ENCODE results near the gene C10orf90.

Gene C10orf90

DNA sequence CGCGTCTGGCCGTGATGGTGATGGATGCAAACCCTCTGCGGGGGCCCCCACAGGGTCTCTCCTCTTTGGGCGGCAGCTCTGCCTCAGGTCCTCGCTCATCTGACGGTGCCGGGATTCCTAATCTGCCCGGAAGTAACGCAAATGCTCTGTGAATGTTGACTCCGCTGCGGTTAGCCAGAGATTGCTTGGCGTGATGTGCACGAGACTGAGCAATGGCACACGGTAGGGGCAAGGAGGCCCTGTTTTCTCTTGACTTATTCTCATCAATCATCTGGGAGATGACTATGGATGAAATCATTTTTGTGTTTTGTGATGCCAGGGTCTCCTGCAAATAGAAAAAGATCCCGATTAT lies 165.8 kb downstream of the C10orf90 start:
- no peak for DNase-seq

DNA sequence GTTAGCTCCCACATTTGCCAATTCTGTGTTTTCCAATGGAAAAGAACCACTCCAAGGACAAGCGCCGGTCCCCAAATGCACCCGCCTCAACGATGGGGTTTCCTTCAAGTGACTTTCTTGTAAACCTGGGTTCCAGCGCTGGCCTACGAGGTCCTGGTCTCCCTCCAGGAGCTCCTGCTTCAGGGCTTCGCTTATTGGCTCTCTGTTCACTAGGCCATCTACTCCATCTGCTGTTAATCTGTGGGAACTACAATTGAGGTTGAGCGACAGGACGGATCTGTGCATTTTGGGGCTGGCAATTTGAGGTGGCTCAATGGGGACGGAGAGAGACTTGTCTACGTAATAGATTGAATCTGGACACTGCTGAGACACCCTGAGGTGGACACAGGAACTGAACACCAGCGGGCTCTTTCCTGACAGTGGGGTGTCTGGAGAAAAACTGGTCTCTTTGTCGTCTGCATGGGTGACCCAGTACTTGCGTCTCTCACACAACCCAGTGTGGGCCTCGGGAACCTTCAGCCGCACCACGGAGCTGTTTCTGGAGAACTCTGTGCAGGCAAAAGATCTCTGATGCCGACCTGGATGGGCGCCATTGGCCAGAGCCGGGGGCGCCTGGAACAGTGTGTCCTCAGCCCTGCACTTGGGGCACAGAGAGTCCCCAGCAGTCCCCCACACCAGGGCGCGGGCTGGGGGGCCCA lies 166.3 kb downstream of the C10orf90 start:
- DNase-seq, result peak in 19 of 56 donors; percentile 6 to 38 (median 18)

DNA sequence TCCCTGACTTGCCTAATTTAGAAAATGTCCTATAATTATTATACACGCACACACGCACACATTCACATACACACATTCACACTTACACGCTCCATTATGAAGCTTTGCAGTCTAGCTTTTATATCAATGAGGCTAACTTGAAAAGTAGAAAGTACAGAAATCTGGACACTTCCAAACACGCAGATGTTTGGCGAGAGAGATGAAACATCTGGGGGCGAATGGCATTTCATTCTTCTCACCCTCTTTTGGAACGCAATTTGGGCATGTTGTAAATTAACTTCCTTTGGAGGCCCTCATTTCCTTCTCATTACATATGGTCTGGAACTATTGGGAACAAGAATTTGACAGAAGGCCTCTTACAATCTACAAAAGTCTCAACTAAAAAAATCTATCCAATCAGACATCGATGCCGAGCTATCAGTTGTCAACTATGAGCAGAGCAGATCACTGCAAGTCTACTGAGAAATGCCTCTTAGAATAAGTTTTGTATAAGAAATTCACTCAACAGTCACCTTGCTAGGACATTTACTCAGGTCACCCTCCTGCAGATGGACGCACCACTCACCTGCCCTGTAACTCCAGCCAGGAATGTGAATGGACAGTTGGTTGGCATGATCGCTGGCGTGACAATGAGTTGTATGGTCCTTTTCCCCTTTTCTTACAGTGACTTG lies 167.0 kb downstream of the C10orf90 start:
- DNase-seq, result no peak

DNA sequence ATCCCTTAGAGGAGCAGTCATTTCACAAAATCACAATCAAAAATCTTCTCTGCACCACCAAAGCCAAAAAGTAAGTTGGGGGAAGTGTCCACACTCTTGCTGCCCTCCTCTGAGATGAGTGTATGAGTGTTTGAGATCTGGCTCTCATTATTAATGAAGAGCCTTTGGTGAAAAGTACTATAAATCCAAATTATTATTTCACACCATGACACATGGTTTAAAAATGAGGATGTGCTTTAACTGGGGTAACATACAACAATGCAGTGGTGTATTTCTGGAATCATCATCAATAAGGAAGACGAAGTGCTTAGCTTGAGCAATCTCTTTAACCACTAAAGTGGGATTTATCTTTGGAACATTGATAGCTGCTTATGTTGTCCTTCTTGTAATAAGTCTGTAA lies 168.1 kb downstream of the C10orf90 start:
- no peak for DNase-seq

DNA sequence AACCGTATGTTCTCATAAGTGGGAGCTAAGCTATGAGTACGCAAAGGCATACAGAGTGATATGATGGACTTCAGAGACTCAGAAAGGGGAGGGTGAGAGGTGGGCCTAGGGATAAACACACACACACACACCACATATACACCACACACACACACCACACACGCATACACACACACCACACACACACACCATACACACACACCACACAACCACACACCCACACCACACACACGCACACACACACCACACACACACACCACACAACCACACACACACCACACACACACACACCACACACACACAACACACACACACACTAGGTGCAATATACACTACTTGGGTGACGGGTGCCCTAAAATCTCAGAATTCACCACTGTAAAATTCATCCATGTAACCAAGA lies 168.7 kb downstream of the C10orf90 start:
- no peak for DNase-seq

DNA sequence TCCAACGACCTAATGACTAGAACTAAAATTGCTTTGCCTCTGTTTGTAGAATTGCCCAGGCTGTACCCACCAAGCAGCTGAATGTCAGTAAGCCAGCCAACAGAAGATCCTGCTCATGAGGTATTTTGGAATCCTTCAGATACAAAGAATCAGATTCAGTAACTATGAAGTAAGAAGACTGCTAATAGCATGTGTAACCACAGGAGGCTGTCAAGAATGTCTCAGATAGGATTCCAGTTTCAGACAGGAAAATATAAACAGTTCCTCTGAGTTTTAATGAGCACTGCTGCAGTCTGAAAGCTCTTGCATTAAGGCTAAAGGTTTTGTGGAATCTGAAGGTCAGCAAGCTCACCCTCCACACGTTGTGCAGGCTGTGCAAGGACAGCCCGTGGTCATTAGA lies 169.6 kb downstream of the C10orf90 start:
- no peak for DNase-seq

DNA sequence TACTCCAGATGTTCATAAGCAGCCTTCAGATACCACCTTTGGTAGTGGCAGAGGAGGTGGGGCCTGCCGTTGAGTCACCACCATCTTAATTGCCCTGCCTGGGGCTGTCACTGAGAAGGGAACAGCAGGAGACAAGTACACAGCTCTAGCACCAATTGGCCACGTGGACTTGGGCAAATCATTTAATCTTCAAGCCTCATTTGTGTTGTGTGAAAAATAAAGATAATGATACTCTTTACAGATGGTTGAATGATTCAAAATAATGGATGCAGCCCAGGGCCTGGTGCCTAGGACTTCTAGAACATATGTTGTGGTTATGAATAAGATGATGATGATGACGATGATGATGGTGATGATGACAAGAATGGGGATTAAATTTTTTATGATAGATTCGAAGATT lies 170.3 kb downstream of the C10orf90 start:
- no peak for DNase-seq

DNA sequence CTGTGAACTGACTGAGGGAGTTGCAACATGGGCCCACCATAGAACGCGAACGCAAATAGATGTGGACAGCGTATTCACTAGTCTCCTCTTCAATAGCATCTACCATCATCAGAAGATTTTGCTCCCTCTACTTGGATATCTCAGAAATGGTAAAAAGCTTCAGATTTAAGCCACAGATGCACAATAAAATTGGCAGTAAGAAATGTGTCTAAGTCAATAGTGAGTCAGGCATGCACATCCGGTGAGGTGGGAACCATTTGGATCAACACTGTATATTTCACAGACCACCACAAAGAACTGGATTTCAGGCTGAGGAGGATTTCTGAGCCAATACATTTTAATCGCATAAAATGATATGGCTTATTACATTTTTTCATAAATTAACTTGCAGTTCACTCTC lies 170.7 kb downstream of the C10orf90 start:
- DNase-seq, result no peak

DNA sequence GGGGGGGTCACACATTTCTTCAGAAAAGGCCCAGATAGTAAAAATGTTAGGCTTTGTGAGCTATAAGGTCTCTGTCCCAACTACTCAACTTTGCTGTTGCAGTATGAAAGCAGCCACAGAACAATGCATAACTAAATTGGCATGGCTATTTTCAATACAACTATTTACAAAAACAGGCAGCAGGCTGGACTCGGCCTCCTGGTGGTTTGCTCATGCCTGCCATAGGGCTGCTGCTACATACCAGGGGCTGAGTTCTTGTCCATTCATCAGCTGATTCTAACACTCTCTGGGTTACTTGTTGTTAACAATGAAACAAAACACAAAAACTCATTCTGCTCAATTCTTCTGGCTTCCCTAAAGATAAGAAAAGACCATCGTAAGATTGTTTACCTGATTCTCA lies 172.8 kb downstream of the C10orf90 start:
- DNase-seq, result peak in 1 of 56 donors; percentile 2

DNA sequence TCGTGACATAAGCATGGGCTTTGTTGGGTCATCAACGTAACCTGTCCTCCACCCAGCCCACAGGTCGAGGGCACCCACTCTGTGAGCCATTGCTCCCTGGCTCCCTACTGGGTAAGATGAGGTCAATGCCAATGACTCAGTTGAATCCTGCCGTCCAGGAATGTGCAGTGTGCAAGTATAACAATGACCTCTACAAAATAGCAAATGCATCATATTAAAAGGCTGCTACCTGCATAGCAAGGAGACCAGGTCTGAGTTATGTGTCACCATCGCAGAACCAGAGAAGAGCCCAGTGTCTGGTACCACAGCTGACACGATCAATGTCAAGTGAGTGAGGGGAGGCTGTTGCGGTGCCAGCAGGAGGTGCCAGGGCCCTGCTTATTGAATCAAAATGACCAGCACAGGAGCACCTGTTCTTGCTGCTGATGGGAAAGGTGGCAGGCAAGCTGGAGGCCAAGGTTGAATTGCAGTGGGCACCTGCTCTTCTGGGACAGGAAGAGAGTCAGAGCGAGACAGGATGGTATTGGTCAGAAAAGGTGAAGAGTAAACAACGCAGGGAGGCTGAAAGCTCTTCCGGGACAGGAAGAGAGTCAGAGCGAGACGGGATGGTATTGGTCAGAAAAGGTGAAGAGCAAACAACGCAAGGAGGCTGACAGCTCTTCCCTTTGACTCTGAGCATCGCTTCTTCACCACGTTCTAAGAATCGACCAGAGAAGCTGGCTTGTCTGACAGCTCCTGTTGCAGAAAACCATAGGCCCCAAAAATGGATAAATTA lies 173.5 kb downstream of the C10orf90 start:
- no peak for DNase-seq

DNA sequence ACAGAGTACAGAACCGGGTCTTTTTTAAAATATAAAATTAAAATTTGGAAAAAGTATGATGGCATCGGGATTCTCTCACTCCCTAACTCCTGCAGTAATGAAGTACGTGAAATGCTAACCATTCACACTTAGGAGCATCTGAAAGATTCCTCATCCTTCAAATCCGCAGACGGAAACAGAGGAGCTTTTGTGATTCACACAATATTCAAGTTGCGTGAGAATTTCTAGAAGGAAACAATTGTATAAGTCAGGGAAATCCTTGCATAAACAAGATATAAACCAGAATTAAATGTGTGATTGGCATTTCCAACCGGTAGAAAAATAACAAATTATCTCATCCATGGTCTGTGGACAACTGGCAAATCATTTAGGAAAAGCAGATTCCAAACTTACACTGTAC lies 179.0 kb downstream of the C10orf90 start:
- DNase-seq, result no peak

DNA sequence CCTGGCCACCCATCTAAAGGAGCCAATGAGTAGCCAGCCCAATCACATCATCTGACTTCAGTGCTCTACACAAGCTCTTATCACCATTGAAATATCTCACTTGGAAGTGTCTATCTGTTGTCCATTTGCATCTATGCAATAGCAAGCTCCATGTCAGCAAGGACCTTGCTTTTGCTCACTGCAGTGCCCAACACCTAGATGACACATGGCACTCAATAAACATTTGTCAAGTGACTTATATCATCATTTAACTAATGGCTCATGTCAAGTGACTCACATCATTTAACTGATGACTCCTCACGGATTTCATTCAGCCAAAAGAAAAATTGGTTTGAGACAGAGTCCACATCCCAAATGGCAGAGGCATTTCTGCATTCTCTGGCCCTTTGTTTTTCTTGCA lies 189.3 kb downstream of the C10orf90 start:
- no peak for DNase-seq

DNA sequence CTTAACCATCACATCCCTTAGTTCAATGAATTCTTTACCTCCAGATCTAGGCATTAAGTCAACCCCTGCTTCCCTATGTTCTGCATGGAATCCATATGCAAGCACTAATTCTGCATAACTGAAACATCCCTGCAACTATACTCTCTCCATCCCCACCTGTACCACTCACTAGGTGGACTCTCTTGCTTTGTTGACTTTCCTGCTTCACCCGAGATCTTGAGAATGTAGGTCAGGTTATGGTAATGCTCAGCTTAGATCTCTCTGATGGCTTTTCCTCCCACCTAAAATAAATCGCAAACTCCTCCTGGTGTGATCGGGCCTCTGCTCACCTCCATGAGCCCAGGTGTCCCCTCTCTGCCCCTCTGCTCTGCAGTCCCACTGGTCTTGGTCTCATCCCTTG lies 189.8 kb downstream of the C10orf90 start:
- DNase-seq, result no peak

DNA sequence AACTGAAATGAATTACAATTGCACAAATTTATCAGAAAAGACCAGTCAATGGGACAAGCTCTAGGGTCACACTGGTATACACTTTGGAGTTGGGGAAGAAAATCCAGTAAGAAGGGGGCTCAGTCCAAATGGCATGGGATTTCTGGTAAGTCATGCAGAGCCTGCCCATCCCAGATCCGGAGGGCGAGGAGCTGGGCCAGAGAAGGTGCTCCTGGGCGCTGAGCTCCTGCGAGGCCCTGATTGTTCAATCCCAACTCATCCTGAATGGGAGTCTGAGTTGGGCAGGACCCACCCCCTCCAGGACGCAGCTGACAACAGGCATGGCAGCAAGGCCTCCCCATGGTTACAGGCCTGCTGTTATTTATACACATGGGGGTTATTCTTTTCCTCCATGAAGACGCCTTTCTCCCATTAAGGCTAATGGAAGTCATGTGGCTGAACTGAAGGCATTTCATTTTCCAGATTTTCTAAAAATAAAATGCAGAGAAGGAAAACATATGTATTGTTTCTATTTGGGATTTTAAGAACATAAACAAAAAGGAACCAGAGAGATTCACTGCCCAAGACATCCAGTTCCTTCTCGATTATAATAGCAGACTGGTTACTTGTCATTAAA lies 191.1 kb downstream of the C10orf90 start:
- DNase-seq, result no peak

DNA sequence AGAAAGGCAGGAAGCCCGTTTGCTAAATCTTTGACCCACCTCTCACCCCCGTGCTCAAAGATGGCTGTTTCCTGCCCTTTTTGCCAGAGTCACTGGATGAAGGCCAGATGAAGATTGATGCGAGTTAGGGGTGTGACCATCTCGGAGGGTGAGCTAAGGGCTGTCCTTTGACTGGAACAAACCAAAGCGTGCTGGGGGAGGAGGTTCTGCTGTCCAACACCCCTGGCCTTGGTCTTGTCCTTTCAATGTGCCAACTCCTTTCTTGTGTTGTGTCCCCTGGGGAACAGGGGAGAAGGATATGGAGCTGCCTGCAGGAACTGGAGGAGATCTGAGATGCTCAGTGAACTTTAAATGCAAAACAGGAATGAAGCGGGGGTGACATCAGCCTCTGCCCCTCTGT lies 191.9 kb downstream of the C10orf90 start:
- DNase-seq, result no peak

DNA sequence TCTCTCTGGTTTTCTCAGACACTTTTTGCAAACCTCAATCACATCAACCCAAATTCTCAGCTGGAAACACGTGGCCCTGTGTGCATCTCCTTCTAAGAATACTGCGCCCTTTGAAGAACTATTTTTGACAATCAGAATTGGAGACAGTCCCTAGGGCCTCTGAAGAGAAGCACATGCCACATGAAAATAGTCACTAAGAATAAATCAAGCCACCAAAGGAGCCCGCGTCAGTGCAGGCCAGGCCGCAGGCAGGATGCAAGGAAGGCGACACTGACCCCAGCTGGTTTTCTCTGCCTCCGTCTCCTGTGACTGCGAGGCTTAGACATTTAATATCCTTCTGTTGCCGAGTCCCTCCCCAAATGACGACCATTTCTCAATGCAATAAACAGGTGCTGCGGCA lies 194.2 kb downstream of the C10orf90 start:
- DNase-seq, result no peak

DNA sequence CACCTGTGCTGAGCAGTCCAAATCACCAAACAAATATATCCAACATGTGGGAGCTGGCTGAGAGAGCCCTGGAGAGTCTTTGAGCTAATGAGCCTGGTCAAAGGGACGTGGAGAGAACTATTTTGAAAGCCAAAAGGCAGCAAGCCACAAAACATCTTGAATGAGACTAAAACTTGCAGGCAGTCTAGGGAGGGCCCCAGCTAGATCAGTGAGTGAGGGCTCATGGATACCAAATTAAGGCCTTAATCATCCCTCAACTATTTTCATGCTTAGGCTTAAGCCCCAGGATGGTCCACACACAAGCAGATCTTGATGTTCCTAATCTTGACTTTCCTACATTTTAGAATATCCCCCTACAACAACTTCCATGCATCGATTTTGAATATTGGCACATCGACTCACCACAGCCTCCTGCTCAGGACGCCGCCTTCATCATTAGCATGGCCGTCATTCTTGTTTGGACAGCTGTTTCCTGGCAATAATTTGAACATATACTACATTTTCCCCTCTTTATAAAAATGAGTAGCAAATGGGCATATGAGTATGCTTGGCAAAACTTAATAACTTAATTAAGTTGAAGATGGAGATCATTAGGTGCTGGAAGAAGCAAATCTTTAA lies 195.3 kb downstream of the C10orf90 start:
- DNase-seq, result no peak

DNA sequence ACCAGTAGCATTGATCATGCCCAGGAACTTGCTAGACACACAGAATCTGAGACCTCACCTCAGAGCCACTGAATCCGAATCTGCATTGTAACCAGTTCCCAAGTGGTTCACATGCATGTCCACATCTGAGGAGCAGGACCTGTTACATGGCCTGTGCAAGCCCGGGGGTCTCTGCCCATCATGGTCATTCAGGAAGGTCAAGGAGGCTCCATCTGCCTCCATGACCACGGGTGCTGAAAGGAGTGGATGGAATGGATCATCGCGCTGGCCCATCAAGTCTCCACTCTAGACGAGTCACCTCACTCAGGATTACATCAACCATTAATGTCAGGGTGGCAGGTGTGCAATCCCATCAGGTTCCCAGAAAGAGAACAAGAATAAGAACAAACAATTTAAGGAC lies 196.5 kb downstream of the C10orf90 start:
- DNase-seq, result no peak

DNA sequence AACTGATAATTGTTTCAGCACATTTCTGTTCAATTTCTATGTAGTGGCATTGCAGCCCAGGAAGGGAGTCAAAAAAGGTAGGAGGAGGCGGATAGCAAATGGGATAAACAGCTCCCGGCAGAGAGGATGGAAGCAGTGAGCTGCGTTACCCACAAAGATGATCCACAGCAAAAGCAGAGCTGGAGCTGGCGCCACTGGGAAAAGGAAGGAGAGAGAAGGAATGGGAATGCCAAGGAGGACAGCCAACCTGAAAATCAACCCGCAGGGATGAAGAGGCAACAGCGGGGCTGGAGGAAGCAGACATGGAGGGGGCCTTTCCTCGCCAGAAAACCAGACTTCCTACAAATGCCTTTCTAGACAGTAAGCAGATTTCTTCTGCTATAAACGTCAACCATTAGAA lies 199.5 kb downstream of the C10orf90 start:
- no peak for DNase-seq

DNA sequence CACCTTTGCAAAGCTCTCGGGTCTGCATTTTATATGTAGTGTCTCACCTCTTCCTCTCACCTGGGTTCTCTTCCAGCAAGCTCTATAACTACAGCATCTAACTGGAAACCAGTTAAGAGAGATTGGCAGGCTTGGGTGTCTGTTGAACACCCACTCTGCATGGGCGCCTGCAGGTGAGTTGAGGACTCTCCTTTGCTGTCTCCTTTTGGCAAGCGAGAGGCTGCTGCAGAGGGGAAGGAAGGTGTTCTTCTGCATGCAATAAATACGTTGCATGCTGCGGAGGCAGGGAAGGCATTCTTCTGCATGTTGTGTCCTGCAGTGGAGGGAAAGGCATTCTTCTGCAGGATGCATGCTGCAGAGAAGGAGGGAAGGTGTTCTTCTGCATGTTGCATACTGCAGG lies 200.8 kb downstream of the C10orf90 start:
- DNase-seq, result no peak

DNA sequence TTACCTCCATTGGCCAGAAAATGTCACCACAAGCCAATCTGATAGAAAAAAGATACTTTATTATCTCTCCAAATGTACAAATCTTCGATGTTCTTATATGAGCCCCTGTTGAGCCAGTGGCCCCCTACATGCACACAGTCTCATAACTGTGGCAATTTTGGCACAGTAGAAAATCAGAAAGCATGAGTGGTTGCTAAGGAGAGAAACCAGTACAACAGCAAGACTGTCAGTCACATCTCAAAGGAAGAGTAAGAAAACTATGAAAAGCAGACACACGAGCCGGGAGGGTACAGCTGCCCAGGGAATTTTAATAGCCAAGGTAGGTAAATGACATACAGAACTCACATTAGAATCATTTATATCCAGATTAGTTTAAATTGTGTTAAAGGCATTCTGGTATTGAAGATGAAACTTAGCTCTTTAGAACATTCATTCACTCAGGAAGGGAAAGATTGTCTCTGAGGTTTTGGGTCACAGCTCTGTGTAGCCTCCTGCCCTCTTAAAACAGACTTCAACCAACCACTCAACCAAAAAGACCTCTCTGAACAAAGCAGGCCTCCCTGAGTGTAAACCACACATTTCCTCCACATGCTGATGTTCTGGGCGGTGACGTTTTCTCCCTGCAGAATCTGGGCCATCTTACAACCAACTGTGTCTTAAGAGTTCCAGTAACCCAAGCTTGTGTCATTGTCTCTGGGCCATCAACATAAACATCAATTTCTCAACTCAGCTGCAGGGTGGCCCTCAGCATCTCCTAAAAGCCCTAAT lies 201.4 kb downstream of the C10orf90 start:
- DNase-seq, result no peak
